GM23338 (cell line): ENCODE results near the gene TSLP. TPM values are rescaled to one million over a fixed set of nuclear protein-coding genes. Genes with fewer than 3 reads are reported as not detected.

ENCODE experiments used
- ATAC-seq: fragments of 200-7000 bp; cut with Tn5 transposase; 3 replicates; pipeline ENCODE4 v1.9.1; 2020
- DNase-seq: peaks from one replicate; pipeline ENCODE4 v3.0.0-alpha.2; 2015; ENCODE audit warnings: low spot score
- H2AFZ ChIP-seq: fragments of 200-600 bp; sonication (generic); 2 replicates; pipeline ENCODE4 v1.8.0; 2016; ENCODE audit warnings: antibody characterized with exemption, mild to moderate bottlenecking, moderate library complexity
- H3F3A ChIP-seq: fragments of 200-600 bp; sonication (generic); replicated peaks from 2 replicates; pipeline ENCODE4 v1.8.0; 2017; ENCODE audit warnings: antibody characterized with exemption, mixed run types, low read depth
- H3K27ac ChIP-seq: fragments of 200-600 bp; sonication (generic); 2 replicates; pipeline ENCODE4 v1.6.1; 2016; ENCODE audit warnings: low read depth
- H3K27me3 ChIP-seq: fragments of 200-600 bp; sonication (generic); 2 replicates; pipeline ENCODE4 v1.8.0; 2016; ENCODE audit warnings: mild to moderate bottlenecking, mixed run types, moderate library complexity; ENCODE audit not compliant: insufficient read depth
- H3K36me3 ChIP-seq: fragments of 200-600 bp; sonication (generic); 2 replicates; pipeline ENCODE4 v1.8.0; 2016; ENCODE audit warnings: mild to moderate bottlenecking; ENCODE audit not compliant: insufficient read depth
- H3K4me1 ChIP-seq: fragments of 200-600 bp; sonication (generic); 2 replicates; pipeline ENCODE4 v1.8.0; 2016; ENCODE audit warnings: mild to moderate bottlenecking, moderate library complexity; ENCODE audit not compliant: insufficient read depth
- H3K4me2 ChIP-seq: fragments of 200-600 bp; sonication (generic); 2 replicates; pipeline ENCODE4 v1.7.1; 2017; ENCODE audit warnings: mixed run types
- H3K4me3 ChIP-seq: fragments of 200-600 bp; sonication (generic); 2 replicates; pipeline ENCODE4 v1.6.1; 2016; ENCODE audit warnings: mixed run types
- H3K79me2 ChIP-seq: fragments of 200-600 bp; sonication (generic); replicated peaks from 2 replicates; pipeline ENCODE4 v1.8.0; 2017; ENCODE audit warnings: mild to moderate bottlenecking; ENCODE audit not compliant: insufficient read depth
- H3K9me2 ChIP-seq: fragments of 200-600 bp; sonication (generic); 2 replicates; pipeline ENCODE4 v1.8.0; 2017; ENCODE audit not compliant: insufficient read depth
- H4K20me1 ChIP-seq: fragments of 200-600 bp; sonication (generic); replicated peaks from 2 replicates; pipeline ENCODE4 v1.8.0; 2017; ENCODE audit warnings: mild to moderate bottlenecking; ENCODE audit not compliant: insufficient read depth
- H3K27ac Mint-ChIP-seq: 2 replicates; pipeline ENCODE4 v1.8.0; 2020; ENCODE audit warnings: inconsistent platforms, mild to moderate bottlenecking, moderate library complexity, mixed read lengths
- H3K27me3 Mint-ChIP-seq: 3 replicates; pipeline ENCODE4 v1.8.0; 2022; ENCODE audit warnings: low read depth, mild to moderate bottlenecking, moderate library complexity, mixed read lengths, inconsistent platforms; ENCODE audit not compliant: insufficient read depth, poor library complexity
- H3K36me3 Mint-ChIP-seq: 3 replicates; pipeline ENCODE4 v1.8.0; 2021; ENCODE audit warnings: low read depth, mild to moderate bottlenecking, inconsistent platforms, moderate library complexity, mixed read lengths
- H3K4me1 Mint-ChIP-seq: 3 replicates; pipeline ENCODE4 v1.8.0; 2020; ENCODE audit warnings: mild to moderate bottlenecking, inconsistent platforms, mixed read lengths
- H3K4me3 Mint-ChIP-seq: 3 replicates; pipeline ENCODE4 v1.8.0; 2021; ENCODE audit warnings: moderate library complexity, mild to moderate bottlenecking, inconsistent platforms, mixed read lengths
- H3K9me3 Mint-ChIP-seq: 3 replicates; pipeline ENCODE4 v1.8.0; 2020; ENCODE audit warnings: moderate library complexity, mild to moderate bottlenecking, inconsistent platforms, mixed read lengths
- CREB1 ChIP-seq: fragments of 250-450 bp; sonication (Bioruptor Pico); IDR thresholded peaks from 2 replicates; pipeline ENCODE4 v1.5.0; 2020; ENCODE audit warnings: low read depth, mild to moderate bottlenecking, moderate library complexity
- CTCF ChIP-seq, 2 experiments: fragments of 200-600 bp in 1 of 2; sonication (generic) in 1 of 2; conservative IDR thresholded peaks; 2 replicates each; pipeline versions ENCODE4 v1.5.1 to v1.6.1; 2016 to 2017; ENCODE audit warnings: antibody characterized with exemption in 2 of 2, low read depth in 2 of 2, mild to moderate bottlenecking in 2 of 2, moderate library complexity in 1 of 2
- EZH2 ChIP-seq: fragments of 200-600 bp; sonication (generic); IDR thresholded peaks from one replicate; pipeline ENCODE4 v1.8.0; 2017; ENCODE audit warnings: antibody characterized with exemption, mild to moderate bottlenecking, low read depth; ENCODE audit not compliant: unreplicated experiment
- EZH2phosphoT487 ChIP-seq: fragments of 200-600 bp; sonication (generic); IDR thresholded peaks from one replicate; pipeline ENCODE4 v1.8.1; 2018; ENCODE audit warnings: antibody characterized with exemption; ENCODE audit not compliant: unreplicated experiment
- NANOG ChIP-seq: IDR thresholded peaks from 2 replicates; pipeline ENCODE4 v1.6.1; 2016; ENCODE audit warnings: antibody characterized with exemption, borderline replicate concordance
- POLR2AphosphoS5 ChIP-seq: IDR thresholded peaks from 2 replicates; pipeline ENCODE4 v1.6.1; 2016; ENCODE audit warnings: antibody characterized with exemption, low read depth
- ZNF114 ChIP-seq: fragments of 250-450 bp; sonication (Bioruptor Pico); IDR thresholded peaks from 2 replicates; pipeline ENCODE4 v1.5.0; 2020; ENCODE audit warnings: mild to moderate bottlenecking, moderate library complexity
- ZNF462 ChIP-seq: fragments of 250-450 bp; sonication (Bioruptor Pico); IDR thresholded peaks from 2 replicates; pipeline ENCODE4 v1.5.0; 2020; ENCODE audit warnings: mild to moderate bottlenecking, moderate library complexity
- polyA plus RNA-seq: library from polyadenylated mRNA; unstranded; fragments of >200 nt; fragmentation: Nextera tagmentation; extraction: Ambion mirVana; gene quantifications from 2 replicates; pipeline ENCODE4 v1.2.1, GENCODE V29; 2016
- total RNA-seq: library from RNA; depleted of rRNA; stranded (reverse); fragments of >200 nt; shearing (Covaris generic); gene quantifications from 2 replicates; pipeline ENCODE4 v1.2.3, GENCODE V29; 2014
- TF ChIP-seq, protein P1 (sequence below): IDR thresholded peaks from 2 replicates; pipeline ENCODE4 v1.6.1; 2016; ENCODE audit warnings: antibody characterized with exemption
- TF ChIP-seq, protein P2 (sequence below): IDR thresholded peaks from one replicate; pipeline ENCODE4 v1.6.1; 2018; ENCODE audit warnings: antibody characterized with exemption; ENCODE audit not compliant: unreplicated experiment

Gene TSLP
- total and polyA plus RNA-seq, 2 experiments from 2014 or later = 0.35 to 1.5 TPM

GRCh38 chr5:111058064-111058463 lies 13.4 kb upstream of the TSLP start (continued):
- no peak for TF ChIP-seq CTCF (conservative IDR thresholded peaks at IDR 0.05; ENCODE audit: low read depth in 2 of 2)

GRCh38 chr5:111060169-111060568 lies 11.3 kb upstream of the TSLP start:
- no peak overlapping the region for H3K27ac ChIP-seq
- H3F3A ChIP-seq = no peaks in the 10 kb centered on the region
- 0 out of 2 replicates have a peak, but pooled peaks cover 4% of the 10 kb centered on the region for H3K4me1 ChIP-seq
- Mint-ChIP-seq H3K27me3 (peaks cover 5% of the 10 kb centered on the region), H3K36me3 (no peaks in the 10 kb centered on the region), H3K9me3 (no peaks in the 10 kb centered on the region), H3K4me1 (no peaks in the 10 kb centered on the region), H3K4me3 (no peak overlapping the region), H3K27ac (no peak overlapping the region)
- no peak overlapping the region for H2AFZ ChIP-seq
- no peak overlapping the region for H3K4me3 ChIP-seq
- no peaks in the 10 kb centered on the region for H3K27me3 ChIP-seq
- ATAC-seq = no peak
- H3K9me2 ChIP-seq = no peaks in the 10 kb centered on the region
- no peaks in the 10 kb centered on the region for H3K36me3 ChIP-seq
- TF ChIP-seq, protein P1, sequence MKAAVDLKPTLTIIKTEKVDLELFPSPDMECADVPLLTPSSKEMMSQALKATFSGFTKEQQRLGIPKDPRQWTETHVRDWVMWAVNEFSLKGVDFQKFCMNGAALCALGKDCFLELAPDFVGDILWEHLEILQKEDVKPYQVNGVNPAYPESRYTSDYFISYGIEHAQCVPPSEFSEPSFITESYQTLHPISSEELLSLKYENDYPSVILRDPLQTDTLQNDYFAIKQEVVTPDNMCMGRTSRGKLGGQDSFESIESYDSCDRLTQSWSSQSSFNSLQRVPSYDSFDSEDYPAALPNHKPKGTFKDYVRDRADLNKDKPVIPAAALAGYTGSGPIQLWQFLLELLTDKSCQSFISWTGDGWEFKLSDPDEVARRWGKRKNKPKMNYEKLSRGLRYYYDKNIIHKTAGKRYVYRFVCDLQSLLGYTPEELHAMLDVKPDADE = no peak
- TF ChIP-seq NANOG (no peak), POLR2AphosphoS5 (no peak), ZNF462 (CRISPR knock-in tag) (no peak), EZH2phosphoT487 (no peak), EZH2 (no peak), ZNF114 (CRISPR knock-in tag) (no peak), CREB1 (CRISPR knock-in tag) (no peak), CTCF (conservative IDR thresholded peaks at IDR 0.05; ENCODE audit: low read depth in 2 of 2) (no peak)
- TF ChIP-seq, protein P2, sequence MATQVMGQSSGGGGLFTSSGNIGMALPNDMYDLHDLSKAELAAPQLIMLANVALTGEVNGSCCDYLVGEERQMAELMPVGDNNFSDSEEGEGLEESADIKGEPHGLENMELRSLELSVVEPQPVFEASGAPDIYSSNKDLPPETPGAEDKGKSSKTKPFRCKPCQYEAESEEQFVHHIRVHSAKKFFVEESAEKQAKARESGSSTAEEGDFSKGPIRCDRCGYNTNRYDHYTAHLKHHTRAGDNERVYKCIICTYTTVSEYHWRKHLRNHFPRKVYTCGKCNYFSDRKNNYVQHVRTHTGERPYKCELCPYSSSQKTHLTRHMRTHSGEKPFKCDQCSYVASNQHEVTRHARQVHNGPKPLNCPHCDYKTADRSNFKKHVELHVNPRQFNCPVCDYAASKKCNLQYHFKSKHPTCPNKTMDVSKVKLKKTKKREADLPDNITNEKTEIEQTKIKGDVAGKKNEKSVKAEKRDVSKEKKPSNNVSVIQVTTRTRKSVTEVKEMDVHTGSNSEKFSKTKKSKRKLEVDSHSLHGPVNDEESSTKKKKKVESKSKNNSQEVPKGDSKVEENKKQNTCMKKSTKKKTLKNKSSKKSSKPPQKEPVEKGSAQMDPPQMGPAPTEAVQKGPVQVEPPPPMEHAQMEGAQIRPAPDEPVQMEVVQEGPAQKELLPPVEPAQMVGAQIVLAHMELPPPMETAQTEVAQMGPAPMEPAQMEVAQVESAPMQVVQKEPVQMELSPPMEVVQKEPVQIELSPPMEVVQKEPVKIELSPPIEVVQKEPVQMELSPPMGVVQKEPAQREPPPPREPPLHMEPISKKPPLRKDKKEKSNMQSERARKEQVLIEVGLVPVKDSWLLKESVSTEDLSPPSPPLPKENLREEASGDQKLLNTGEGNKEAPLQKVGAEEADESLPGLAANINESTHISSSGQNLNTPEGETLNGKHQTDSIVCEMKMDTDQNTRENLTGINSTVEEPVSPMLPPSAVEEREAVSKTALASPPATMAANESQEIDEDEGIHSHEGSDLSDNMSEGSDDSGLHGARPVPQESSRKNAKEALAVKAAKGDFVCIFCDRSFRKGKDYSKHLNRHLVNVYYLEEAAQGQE = no peak
- no peaks in the 10 kb centered on the region for H4K20me1 ChIP-seq
- no peak for DNase-seq
- no peaks in the 10 kb centered on the region for H3K79me2 ChIP-seq
- no peak overlapping the region for H3K4me2 ChIP-seq
